ENCODE results near the gene ABCC4.
A peak's percentile ranks its signal among the peaks of the same experiment; 100 is the strongest.
"Not testable (repeated sequence)": the region's sequence is repeated elsewhere in the genome, so short reads cannot be mapped to it uniquely, and the experiment has no call there.

The ABCC4 gene

DNA sequence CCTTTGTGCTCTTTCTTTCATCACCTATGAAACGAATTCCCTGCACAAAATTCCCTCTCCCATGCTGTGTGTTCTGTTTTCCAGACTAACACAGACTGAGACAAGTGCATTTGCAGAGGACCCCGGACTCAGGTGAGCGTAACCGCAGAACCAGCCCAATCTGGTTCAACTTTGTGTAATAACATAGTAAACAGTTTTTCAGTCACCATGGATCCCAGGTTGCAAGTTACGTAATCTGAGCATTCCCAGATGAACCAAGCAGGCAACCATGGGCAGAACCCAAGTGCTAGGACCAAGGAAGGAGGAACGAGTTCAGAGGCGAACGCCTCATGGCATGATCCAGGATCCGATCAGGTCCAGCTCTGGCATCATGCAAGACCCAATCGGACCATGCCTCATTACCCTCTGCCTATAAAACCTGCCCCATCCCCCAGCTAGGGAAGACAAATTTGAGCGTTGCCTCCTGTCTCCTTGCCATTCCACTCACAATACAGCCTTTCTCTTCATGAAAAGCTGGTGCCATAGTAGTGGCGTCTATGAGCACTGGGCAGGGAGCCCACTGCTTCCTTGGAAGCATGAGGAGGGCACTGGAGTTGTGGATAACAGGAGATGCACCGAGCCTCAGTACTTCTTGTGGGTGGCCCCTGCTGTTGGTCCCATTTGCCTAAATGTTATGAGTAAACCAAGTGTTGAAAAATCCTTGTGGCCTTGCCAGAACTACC is 107.6 kb downstream of the ABCC4 start:
- DNase-seq: peak in 1 of 2 donors; percentile 21

DNA sequence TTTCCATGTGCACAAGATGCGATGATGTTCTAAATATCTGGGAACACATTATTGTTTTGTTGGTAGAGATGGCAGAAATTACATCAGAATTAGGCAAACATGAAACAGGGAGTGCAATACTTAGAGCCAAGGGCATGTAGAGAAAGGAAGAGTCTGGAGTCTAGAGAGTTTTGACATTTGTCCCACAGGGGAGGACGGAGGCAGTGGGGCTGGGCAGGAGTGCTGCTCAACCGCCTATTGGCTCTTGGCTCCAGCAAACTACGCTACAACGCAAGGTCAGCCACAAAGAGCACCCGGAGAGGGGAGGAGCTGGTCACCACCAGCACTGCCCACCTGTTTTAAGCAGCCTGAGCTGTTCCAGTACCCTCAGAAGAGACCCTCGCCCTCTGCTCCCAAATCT is 108.3 kb downstream of the ABCC4 start:
- DNase-seq: no peak

DNA sequence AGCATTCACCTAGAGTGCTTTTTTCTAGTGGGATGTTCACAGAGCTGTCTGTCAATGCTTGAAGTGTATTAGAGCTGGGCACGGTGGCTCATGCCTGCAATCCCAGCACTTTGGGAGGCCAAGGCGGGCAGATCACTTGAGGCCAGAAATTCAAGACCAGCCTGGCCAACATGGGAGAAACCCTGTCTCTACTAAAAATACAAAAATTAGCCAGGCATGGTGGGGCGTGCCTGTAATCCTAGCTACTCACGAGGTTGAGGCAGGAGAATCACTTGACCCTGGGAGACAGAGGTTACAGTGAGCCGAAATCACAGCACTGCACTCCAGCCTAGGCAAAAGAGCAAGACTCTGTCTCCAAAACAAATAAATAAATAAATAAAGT is 108.7 kb downstream of the ABCC4 start:
- not testable (repeated sequence) for DNase-seq

GRCh38 chr13:95191821-95192563 is 109.3 kb downstream of the ABCC4 start:
- DNase-seq: peak; percentile 60 to 66

- DNase-seq: no peak
Observed at GRCh38 chr13:95188128-95188527, 113.1 kb downstream of the ABCC4 start.

DNA sequence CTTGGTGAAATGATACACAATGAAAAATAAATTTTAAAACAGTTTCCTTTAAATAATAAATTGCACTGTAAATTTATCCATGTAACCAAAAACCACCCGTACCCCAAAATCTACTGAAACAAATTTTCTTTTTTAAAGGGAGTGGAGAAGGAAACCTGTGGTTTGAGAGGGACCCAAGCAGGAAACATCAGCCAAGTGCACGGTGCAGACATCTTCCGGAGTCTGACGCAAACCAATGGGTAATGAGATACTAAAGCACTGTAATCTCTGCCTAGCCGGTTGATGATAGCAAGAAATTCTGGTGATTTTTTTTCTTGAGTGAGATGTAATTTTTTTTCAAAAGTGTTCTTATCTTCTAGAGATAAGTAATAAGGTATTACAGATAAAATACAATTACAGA is 115.4 kb downstream of the ABCC4 start:
- no peak for DNase-seq

DNA sequence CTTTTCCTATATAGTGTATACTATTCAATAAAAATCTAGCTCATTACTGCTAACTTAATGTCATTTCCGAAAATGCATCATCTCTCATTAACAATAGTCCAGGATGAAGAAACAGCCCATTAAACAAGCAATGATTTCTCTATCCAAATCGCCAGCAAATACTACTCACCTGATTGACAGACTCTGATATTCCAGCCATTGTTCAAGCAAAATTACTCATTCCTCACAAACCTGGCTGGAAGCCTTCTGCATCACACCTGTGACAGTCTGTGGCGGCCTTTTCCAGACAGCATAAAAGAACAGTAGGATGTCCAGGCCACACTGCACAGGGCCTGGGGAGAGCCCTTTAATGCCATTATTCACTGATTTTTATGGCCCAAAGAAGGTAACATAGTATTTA is 115.9 kb downstream of the ABCC4 start:
- no peak for DNase-seq

DNA sequence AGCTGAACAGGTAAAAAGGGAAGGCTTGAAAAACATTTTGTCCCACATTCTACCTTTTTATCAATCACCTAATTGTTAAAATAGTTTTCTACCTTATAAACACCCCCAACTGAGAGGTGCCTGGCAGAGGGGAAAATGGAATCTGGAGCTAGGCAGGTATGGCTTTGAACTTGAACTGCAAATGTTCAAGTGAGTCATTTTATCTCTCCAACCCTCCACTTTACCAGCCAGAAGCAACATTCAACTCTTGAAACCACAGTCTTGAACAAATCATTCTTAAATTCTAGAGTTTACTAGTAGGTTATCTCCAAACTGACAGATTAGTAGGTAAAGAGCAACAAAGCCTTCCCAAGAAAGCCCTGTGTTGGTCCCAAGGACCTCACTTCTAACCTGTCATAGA is 116.9 kb downstream of the ABCC4 start:
- DNase-seq: no peak

- DNase-seq: no peak
Observed at GRCh38 chr13:95182570-95183265, 118.5 kb downstream of the ABCC4 start.

DNA sequence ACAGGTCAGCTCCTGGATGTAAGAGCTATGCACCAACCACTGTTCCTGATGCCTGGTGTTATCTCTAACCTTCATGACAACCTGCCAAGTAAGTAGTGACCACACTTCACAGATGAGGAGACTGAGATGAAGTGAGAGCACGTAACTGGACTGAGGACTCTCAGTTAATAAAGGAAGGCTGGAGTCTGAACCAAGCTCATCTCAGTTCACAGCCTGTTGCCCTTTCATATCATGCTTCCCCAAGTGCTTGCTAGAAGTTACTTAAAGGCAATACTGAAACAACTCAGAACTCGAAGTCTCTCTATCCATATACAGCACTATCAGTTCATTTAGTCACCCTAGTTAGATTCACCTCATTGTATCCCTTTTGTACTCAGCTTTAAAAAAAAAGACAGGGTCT is 119.7 kb downstream of the ABCC4 start:
- no peak for DNase-seq

DNA sequence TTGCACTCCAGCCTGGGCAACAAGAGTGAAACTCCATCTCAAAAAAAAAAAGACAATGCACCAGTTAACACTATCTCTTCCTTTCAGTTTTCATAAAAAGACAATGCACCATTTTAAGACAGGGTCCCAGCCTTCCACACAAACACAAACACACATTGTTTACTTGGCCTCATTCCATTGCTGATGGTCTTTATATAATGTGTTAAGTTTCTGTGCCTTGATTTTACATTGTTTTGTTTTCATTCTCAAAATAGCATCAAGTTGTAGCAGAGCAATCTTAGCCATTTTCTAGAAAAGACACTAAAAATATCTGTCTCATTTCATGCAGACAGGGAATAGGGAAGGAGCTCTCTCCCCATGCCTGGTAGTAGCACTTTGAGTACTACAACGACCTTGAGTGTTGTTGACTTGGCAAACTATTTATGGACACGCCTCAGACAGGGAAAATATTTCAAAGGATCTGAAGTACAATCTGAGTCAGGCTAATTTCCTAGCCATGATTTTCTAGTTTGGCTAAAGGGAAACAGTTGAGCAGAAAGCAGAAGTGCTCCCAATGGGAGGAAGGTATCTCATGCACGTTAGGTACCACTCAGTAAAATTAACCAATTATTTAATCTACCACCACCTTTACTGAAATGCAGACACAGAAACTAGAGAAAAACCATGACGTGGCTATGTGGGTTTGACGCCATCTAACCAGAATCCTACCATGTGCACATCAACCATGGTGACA is 120.6 kb downstream of the ABCC4 start:
- no peak for DNase-seq

DNA sequence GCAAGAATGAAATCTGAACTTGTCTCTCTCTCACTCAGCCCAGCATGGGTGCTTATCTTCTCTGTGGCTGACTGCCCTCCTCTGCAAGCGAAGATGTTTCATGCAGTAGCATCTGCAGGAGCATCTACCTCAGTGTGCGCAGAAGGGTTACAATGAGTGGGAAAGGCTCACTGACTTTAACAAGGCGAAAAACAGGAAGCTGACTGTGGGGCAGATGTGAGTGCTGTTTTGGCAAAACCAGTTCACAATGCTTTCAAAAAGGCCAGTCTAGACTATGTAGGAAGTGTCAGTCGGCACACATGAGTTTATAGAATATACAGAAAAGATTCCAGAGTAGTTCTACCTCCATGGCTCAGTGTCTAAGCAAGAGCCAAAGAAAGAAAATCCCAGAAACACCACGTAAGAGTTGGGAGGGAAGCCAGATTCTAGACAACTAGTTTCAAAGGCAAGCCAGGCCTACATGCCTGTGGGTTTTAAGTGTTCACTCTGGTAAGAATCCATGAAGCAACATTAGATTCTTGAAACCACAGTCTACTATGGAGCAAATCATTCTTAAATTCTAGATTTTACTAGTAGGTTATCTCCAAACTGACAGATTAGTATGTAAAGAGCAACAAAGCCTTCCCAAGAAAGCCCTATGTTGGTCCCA is 124.5 kb downstream of the ABCC4 start:
- DNase-seq: no peak

DNA sequence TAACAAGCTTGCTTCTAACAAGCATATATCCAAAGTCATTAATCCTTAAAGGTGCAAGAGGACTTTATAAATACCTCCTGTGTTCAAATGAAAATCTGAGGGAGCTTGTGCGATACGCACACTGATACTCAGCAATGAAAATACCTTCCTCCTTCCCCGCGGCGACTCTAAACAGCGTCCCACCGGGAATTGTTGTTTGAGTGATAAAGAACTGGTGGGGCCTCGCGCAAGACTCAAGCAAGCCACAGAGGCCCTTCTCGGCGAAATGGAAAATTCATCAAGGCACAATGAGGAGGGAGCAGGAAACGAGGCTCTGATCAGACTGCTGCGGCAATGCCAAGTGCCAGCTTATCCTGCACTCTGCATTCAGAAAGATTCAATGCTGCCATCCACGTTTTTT is 126.7 kb downstream of the ABCC4 start:
- no peak for DNase-seq

DNA sequence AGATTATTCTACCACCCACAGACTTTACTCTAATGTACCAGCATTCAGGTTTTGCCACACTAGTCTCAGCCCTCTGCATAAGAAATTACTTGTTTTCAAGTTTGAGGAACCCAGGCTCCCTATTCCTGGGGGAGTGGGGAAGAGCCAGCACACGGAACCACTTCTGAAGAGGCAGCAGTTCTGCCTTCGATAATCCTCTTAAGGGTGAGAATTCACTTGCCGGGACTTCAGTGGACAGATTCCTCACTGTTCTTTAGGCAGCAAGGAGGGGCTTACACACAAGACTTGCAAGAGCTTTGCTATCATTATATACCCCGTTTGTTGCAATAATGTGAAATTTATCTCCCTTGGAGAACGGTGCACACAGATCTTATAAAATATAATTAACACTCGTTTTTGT is 133.1 kb downstream of the ABCC4 start:
- no peak for DNase-seq

DNA sequence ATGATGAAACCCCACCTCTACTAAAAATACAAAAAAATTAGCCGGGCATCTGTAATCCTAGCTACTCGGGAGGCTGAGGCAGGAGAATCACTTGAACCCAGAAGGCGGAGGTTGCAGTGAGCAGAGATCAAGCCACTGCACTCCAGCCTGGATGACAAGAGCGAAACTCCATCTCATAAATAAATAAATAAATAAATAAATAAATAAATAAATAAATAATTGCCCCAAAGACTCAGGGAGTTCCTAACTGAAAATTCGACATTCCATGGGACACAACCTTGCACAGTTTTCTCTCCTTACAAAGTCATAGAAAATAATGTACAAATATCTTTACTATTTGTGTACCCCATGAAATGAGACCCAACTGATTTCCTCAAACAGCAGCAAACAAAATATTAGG is 134.2 kb downstream of the ABCC4 start:
- not testable (repeated sequence) for DNase-seq

GRCh38 chr13:95164830-95165229 is 136.4 kb downstream of the ABCC4 start:
- DNase-seq: no peak

- DNase-seq: no peak
Observed at GRCh38 chr13:95160112-95160906, 140.9 kb downstream of the ABCC4 start.

DNA sequence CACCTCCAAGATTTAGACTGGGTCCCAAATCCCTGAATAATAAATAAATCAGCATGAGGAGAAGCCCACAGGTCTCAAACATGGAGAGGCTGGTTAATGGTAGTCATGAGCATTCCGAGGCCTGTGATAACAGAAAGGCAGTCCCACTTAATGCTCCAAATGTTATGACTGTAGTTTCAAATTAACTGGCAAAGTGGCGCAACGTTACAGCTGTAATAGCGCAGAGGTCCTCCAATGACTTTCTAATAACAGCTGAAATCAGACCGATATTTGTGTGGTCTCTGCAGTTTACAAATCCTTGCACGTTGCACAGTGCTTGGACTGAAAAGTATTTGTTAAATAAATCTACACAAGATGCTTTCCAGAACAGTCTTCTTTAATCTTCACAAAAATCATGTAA is 141.8 kb downstream of the ABCC4 start:
- DNase-seq: no peak

- DNase-seq: no peak
Observed at GRCh38 chr13:95156208-95156607, 145.0 kb downstream of the ABCC4 start.

GRCh38 chr13:95155504-95155903 is 145.7 kb downstream of the ABCC4 start:
- no peak for DNase-seq

- no peak for DNase-seq
Observed at GRCh38 chr13:95155093-95155492, 146.2 kb downstream of the ABCC4 start.

GRCh38 chr13:95154413-95154886 is 146.8 kb downstream of the ABCC4 start:
- DNase-seq: no peak

Measured in hippocampal formation (tissue), 2 donors.